ENCODE results near the gene POC1A.

POC1A gene

GRCh38 chr3:52039426-52039825, 114.8 kb downstream of the POC1A start:
- no peak for TF ChIP-seq CTCF (IDR thresholded peaks at IDR 0.05; ENCODE audit: low read depth, low read length)
- no peak overlapping the region for H3K27ac ChIP-seq

GRCh38 chr3:52038227-52038626, 116.0 kb downstream of the POC1A start:
- no peak for TF ChIP-seq CTCF (IDR thresholded peaks at IDR 0.05; ENCODE audit: low read depth, low read length)
- H3K36me3 ChIP-seq, result no peaks in the 10 kb centered on the region
- H3K9me3 ChIP-seq (ENCODE audit: severe bottlenecking), result no peaks in the 10 kb centered on the region
- H3K27me3 ChIP-seq (ENCODE audit: insufficient read depth, low read depth, severe bottlenecking), result no peaks in the 10 kb centered on the region
- no peak for DNase-seq
- H3K27ac ChIP-seq, result peak overlapping the region; percentile 16; the same call in 1 of the 2 replicates
- H3K4me3 ChIP-seq (ENCODE audit: low read depth, low read length), result no peak overlapping the region

More at GRCh38 chr3:52039426-52039825, 114.8 kb downstream of the POC1A start:
- Histone ChIP-seq H3K27me3 (ENCODE audit: insufficient read depth, low read depth, severe bottlenecking) (no peaks in the 10 kb centered on the region), H3K4me3 (ENCODE audit: low read depth, low read length) (no peak overlapping the region), H3K9me3 (ENCODE audit: severe bottlenecking) (no peaks in the 10 kb centered on the region), H3K36me3 (no peaks in the 10 kb centered on the region)
- no peak for DNase-seq

GRCh38 chr3:52037291-52037690, 116.9 kb downstream of the POC1A start:
- no peak for DNase-seq
- Histone ChIP-seq H3K27me3 (ENCODE audit: insufficient read depth, low read depth, severe bottlenecking) (no peaks in the 10 kb centered on the region), H3K4me3 (ENCODE audit: low read depth, low read length) (no peak overlapping the region), H3K9me3 (ENCODE audit: severe bottlenecking) (no peaks in the 10 kb centered on the region), H3K27ac (peak overlapping the region; percentile 26), H3K36me3 (no peaks in the 10 kb centered on the region)
- no peak for TF ChIP-seq CTCF (IDR thresholded peaks at IDR 0.05; ENCODE audit: low read depth, low read length)

- peak; percentile 55 for DNase-seq
- TF ChIP-seq CTCF (IDR thresholded peaks at IDR 0.05; ENCODE audit: low read depth, low read length), result peak; percentile 39; the same call in 1 of the 2 replicates
- Histone ChIP-seq H3K27ac (peak overlapping the region; percentile 26; the same call in 1 of the 2 replicates), H3K9me3 (ENCODE audit: severe bottlenecking) (no peaks in the 10 kb centered on the region), H3K4me3 (ENCODE audit: low read depth, low read length) (no peak overlapping the region), H3K27me3 (ENCODE audit: insufficient read depth, low read depth, severe bottlenecking) (no peaks in the 10 kb centered on the region), H3K36me3 (no peaks in the 10 kb centered on the region)
These were observed 117.4 kb downstream of the POC1A start for GRCh38 chr3:52036829-52037228.

GRCh38 chr3:52036222-52036694, 118.0 kb downstream of the POC1A start:
- TF ChIP-seq CTCF (IDR thresholded peaks at IDR 0.05; ENCODE audit: low read depth, low read length), result no peak
- no peak for DNase-seq
- Histone ChIP-seq H3K27ac (no peak overlapping the region), H3K27me3 (ENCODE audit: insufficient read depth, low read depth, severe bottlenecking) (no peaks in the 10 kb centered on the region), H3K4me3 (ENCODE audit: low read depth, low read length) (no peak overlapping the region), H3K36me3 (no peaks in the 10 kb centered on the region), H3K9me3 (ENCODE audit: severe bottlenecking) (no peaks in the 10 kb centered on the region)

GRCh38 chr3:52034651-52035050, 119.6 kb downstream of the POC1A start:
- H3K36me3 ChIP-seq, result no peaks in the 10 kb centered on the region
- no peak for TF ChIP-seq CTCF (IDR thresholded peaks at IDR 0.05; ENCODE audit: low read depth, low read length)
- peak overlapping the region; percentile 92 for H3K27ac ChIP-seq
- no peak for DNase-seq
- H3K27me3 ChIP-seq (ENCODE audit: insufficient read depth, low read depth, severe bottlenecking), result no peaks in the 10 kb centered on the region
- H3K4me3 ChIP-seq (ENCODE audit: low read depth, low read length), result no peak overlapping the region
- H3K9me3 ChIP-seq (ENCODE audit: severe bottlenecking), result no peaks in the 10 kb centered on the region

Data from WERI-Rb-1 (cell line).